ENCODE measurements around the gene MRPS23.

GRCh38 chr17:57811638-57812280 is 38.1 kb downstream of the MRPS23 start:
- TF ChIP-seq CTCF (IDR thresholded peaks at IDR 0.05; ENCODE audit: poor library complexity, severe bottlenecking), result no peak
- no peak for TF ChIP-seq POLR2AphosphoS5 (IDR thresholded peaks at IDR 0.05)
- TF ChIP-seq TAF1 (IDR thresholded peaks at IDR 0.05; ENCODE audit: low read depth), result no peak
- no peak for TF ChIP-seq RAD21 (conservative IDR thresholded peaks at IDR 0.05)
- TF ChIP-seq EP300 (conservative IDR thresholded peaks at IDR 0.05; ENCODE audit: poor library complexity, severe bottlenecking), result no peak
